GM12864 (cell line): Measurements from ENCODE around the gene MED10.

Experiments
- DNase-seq: peaks from one replicate; pipeline ENCODE4 v3.0.0-alpha.2; 2011; ENCODE audit warnings: low read depth
- H3K4me3 ChIP-seq: 2 replicates; pipeline ENCODE4 v1.5.1; 2011; ENCODE audit warnings: mild to moderate bottlenecking, low read depth, low read length, control low read depth
- CTCF ChIP-seq: IDR thresholded peaks from 2 replicates; pipeline ENCODE4 v1.5.1; 2011; ENCODE audit warnings: low read depth, mild to moderate bottlenecking, moderate library complexity, low read length, control low read depth, inconsistent platforms; ENCODE audit errors: missing control alignments

MED10 gene

DNA sequence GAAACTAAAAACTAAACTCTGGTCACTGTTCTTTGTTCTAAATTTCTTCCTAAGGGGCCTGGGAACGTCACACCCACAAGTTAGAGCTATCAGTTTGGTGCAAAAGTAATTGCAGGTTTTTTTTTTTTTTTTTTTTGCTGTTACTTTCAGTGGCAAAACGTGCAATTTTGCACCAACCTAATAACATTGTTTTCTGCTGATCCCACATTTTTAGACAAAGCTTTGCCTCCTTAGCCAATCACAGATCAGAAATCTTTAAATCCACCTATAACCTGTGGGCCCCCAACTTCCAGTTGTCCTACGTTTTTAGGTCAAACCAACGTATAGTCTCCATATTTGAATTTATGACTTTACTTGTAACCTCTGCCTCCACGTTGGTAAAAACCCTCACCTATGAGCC is 11.1 kb upstream of the MED10 start:
- no peak for TF ChIP-seq CTCF
- H3K4me3 ChIP-seq = no peak overlapping the region
- no peak for DNase-seq

DNA sequence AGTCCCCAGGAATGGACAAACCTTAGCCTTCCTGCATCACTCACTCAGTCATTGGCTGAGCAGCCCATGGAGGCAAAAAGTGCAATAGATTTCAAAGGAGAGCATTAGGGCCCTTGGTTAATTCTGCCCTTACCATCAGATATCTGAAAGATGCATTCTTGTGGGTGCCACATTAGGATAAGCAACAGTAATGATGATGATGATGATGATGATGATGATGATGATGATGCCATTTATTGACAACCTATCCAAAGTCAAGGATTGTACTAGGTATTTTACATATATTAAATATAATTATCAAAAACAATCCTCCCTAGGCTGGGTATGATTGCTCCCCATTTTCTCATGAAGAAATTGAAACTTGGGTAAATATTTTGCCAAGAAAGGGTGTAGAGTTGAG is 9.6 kb upstream of the MED10 start:
- no peak for TF ChIP-seq CTCF
- H3K4me3 ChIP-seq = no peak overlapping the region
- no peak for DNase-seq

- no peak for TF ChIP-seq CTCF
- DNase-seq = no peak
- H3K4me3 ChIP-seq = no peak overlapping the region
These were observed 7.9 kb upstream of the MED10 start for GRCh38 chr5:6386271-6386670.

DNA sequence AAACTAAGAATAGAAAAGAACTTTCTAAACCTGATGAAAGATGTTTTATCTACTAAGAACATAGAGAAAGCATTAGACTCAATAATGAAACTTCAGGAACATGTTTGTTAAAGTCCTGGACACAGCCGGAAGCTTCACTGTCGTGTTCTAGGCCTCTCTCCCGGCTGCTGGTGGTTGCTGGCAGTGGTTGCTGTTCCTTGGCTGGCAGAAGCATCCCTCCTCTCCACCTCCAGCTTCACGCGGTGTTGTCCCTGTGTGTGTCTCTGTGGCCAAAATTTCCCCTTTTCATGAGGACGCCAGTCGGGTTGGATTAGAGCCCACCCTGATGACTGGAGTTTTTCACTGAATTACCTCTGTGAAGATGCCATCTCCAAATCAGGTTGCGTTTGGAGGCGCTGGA is 6.5 kb upstream of the MED10 start:
- no peak for TF ChIP-seq CTCF
- DNase-seq = no peak
- H3K4me3 ChIP-seq = no peak overlapping the region

GRCh38 chr5:6383376-6383775 is 5.0 kb upstream of the MED10 start:
- TF ChIP-seq CTCF = no peak
- H3K4me3 ChIP-seq = no peak overlapping the region
- DNase-seq = no peak

GRCh38 chr5:6379246-6379645 is 899 bp upstream of the MED10 start:
- no peak for DNase-seq
- peak overlapping the region; percentile 86; the same call in 1 of the 2 replicates for H3K4me3 ChIP-seq
- TF ChIP-seq CTCF = no peak

GRCh38 chr5:6378766-6379103 is 388 bp upstream of the MED10 start:
- DNase-seq = no peak
- TF ChIP-seq CTCF = no peak
- H3K4me3 ChIP-seq = peak overlapping the region; percentile 86
